HG02981 (cell line): Measurements from ENCODE around the gene IGFBP1.
"Not testable (repeated sequence)": the region's sequence is repeated elsewhere in the genome, so short reads cannot be mapped to it uniquely, and the experiment has no call there.

Source experiments
- ATAC-seq: cut with Tn5 transposase; IDR thresholded peaks from one replicate; pipeline ENCODE4 v1.9.1; 2021; ENCODE audit warnings: mild to moderate bottlenecking, moderate library complexity; ENCODE audit not compliant: unreplicated experiment

IGFBP1 gene

DNA sequence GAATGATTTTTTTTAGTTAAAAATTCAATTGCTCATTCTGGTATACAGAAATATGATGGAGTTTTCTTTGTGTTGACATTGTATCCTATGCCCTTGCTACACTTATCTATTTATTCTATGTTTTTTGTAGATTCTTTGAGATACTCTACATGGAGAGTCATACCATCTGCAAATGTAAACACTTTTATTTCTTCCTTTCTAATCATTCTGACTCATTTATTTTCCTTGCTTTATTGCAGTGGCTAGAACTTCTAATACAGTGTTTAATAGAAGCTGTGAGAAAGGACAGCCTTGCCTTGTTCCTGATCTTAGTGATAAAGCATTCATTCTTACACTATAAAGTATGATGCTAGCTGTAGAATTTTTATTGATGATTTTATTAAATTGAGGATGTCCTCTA is 42.7 kb downstream of the IGFBP1 start:
- ATAC-seq = no peak

DNA sequence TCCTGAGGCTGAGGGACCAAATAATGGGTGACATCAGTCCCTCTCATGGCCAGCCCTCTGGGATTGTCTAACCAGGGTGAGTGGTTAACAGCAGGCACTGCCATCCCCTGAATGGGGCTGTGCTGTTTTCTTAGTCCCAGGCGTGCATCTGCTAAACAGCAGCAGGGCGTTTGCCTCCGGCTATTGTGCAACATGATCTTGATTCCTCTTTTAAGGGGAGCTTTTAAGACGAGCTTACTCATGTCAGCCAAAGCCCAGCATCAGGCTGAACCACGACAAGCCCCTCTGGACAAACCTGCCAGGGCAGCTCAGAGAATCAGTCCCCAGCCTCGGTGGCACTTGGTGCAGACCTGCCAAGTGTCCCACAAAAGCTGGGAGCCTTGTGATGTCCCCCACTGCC is 49.0 kb downstream of the IGFBP1 start:
- no peak for ATAC-seq

DNA sequence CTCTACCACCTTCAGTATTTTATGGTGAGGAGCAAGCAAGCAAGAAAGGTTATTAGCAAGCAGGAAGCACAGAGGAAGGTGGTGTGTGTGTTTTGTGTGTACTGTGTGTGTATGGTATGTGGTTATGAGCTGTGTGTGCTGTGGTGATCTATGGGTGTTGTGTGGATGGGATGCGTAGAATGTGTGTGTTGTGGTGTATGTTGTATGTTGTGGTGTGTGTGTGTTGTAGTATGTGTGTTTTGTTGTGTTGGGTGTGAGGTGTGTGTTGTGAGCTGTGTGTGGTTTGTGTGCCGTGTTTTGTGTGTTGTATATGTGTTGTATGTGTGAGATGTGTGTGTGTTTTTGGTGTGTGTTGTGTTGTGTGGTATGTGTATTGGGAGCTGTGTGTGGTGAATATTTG is 49.6 kb downstream of the IGFBP1 start:
- no peak for ATAC-seq

DNA sequence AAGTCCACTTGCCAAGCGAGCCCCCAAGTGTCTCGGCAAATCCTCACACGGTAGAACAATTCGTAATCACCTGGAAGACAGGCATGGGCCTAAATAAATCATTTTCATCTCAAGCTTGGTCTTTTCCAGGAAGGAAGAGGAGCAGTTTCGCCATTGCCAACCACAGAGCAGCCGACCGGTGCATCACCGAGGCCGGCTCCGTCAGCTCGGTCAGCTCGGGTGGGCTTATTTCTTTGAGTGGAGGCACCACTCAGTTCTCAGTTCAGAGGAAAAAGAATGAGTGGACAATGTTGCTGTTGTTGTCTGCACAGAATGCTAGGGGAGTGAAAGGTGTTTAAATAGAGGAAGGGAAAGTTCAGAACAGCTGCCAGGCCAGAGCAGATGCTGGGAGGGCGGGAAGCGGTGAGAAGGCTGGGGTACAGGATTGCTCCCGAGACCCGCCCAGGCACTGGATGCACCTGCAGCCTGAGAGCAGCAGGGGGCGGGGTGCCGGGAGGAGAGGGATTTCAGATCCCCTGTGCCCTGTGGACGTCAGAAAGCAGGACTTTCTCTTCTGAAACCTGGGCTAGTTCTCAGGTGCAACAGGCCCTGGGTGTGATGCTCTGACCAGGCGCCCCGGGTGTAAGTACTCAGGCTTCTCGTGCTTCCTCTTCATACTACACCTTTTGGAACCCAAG is 50.5 kb downstream of the IGFBP1 start:
- no peak for ATAC-seq

DNA sequence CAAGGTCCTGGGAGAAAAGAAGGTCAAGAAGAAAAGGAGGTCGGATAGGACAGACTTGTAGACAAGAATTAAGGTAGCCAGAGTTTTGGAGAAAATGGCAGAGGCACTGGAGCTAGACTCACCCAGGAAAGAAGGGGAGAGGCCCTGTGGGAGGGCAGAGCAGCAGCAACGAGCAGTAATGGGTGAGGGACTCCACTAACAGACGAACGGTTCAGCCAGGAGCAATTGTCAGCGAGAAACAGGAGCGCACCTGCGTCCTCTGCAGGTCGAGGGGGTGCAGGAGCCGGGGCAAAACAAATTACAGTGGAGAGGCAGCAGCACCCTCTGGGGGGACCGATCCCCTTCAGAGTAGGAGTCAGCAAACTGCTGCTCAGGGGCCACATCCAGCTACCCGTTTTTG is 51.3 kb downstream of the IGFBP1 start:
- ATAC-seq = no peak

DNA sequence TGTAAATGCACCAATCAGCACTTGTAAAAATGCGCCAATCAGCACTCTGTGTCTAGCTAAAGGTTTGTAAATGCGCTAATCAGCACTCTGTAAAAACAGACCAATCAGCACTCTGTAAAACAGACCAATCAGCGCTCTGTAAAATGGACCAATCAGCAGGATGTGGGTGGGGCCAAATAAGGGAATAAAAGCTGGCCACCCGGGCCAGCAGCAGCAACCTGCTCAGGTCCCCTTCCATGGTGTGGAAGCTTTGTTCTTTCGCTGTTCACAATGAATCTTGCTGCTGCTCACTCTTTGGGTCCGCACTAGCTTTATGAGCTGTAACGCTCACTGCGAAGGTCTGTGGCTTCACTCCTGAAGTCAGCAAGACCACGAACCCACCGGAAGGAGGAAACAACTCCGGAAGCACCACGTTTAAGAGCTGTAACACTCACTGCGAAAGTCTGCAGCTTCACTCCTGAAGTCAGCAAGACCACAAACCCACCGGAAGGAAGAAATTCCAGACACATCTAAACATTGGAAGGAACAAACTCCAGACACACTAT is 52.0 kb downstream of the IGFBP1 start:
- ATAC-seq = not testable (repeated sequence)

DNA sequence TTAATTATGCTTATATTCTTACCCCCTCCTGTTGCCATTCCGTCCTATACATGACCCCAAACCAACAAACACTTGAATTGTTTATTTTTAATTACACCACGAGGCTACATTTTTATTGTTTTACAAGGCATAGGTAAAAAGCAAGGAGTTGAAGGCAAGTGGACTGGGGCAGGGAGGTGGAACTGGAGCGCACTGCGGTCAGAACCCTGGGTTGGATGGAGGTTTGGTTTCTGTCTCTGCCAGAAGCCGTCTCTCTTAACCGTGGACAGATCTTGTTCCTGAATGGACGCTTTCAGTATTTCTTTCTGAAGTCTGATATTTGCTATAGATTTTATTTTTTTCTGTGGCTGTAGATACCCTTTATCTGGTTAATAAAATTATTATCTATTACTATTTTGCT is 52.7 kb downstream of the IGFBP1 start:
- no peak for ATAC-seq
